NCI-H524 (cell line): ENCODE data around the gene PTDSS2.
"Not testable (repeated sequence)": the region's sequence is repeated elsewhere in the genome, so short reads cannot be mapped to it uniquely, and the experiment has no call there.

Experiments used
- DNase-seq, 2 experiments: peaks; one replicate each; lab custom pipeline; 2025; lab: John Stamatoyannopoulos, UW

Gene PTDSS2

DNA sequence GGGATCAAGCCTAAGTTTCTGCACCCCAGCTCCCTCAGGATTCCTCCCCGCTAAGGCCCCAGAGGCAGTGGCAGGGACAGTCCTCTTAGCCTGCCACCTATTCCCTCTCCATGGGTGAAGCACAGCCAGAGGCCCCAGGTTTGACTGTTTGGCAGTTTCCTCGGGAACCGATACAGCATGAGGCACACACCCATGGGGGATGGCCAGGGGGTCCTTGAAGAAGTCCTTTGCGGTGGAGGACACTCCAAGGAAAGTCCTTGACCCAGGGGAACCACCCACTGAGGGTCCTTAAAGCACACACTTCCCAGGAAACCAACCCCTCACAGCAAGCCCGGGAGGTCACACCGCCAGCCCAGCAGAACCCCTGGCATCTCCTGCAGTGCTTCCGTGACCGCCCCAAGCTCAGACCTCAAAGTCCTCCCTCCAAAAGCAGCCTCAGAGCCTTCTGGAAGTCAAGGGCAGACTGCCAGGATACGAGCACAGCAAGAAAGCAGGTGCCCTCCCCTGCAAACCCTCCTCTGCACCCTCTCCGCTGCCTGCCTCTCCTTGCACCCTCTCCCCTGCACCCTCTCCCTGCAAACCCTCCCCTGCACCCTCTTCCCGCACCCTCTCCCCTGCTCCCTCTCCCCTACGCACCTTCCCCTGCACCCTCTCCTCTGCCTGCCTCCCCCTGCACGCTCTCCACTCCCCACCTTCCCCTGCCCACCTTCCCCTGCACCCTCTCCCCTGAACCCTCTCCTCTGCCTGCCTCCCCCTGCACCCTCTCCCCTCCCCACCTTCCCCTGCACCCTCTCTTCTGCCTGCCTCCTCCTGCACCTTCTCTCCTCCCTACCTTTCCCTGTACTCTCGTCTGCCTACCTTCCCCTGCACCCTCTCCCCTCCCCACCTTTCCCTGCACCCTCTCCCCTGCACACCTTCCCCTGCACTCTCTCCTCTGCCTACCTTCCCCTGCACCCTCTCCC lies 36.7 kb upstream of the PTDSS2 start:
- no peak for DNase-seq

DNA sequence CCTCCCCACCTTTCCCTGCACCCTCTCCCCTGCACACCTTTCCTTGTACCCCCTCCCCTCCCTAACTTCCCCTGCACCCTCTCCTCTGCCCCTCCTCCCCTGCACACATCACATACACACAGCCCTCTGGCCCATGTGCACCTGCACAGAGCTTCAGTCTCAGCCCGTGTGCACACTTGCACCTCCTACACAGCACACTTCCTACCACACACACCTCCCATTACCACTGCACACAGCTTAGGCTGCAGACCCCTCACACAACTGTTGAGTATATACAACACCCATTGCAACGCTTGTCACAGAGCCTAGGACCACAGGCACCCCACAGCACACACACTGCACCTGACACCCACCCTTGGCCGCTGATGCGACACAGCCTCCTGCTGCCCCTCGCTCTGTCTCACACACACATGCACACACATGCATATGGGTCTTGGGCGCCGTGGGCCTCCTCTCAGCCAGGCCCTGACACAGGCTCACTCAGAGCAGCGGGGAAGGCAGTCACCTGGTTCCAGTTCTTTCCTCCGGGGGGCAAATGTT lies 35.7 kb upstream of the PTDSS2 start:
- DNase-seq, result no peak

DNA sequence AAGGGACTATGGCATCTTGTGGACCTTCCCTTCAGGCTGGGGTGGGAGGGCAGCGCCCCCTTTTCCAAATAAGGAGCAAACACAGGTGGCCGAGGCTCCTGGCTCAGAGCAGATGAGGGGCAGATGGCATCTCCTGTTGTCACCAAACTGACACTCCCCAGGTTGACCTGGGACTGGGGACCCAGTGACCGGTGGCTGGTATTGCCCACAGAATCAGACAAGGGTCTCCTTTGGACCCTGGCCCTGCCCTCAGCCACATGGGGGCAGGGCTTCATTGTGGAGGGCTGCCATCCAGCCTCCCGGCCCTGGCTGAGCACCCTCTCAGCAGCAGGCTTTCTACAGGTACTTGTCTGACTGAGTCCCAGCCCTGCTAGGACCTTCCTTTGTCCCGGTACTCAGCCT lies 34.4 kb upstream of the PTDSS2 start:
- no peak for DNase-seq

DNA sequence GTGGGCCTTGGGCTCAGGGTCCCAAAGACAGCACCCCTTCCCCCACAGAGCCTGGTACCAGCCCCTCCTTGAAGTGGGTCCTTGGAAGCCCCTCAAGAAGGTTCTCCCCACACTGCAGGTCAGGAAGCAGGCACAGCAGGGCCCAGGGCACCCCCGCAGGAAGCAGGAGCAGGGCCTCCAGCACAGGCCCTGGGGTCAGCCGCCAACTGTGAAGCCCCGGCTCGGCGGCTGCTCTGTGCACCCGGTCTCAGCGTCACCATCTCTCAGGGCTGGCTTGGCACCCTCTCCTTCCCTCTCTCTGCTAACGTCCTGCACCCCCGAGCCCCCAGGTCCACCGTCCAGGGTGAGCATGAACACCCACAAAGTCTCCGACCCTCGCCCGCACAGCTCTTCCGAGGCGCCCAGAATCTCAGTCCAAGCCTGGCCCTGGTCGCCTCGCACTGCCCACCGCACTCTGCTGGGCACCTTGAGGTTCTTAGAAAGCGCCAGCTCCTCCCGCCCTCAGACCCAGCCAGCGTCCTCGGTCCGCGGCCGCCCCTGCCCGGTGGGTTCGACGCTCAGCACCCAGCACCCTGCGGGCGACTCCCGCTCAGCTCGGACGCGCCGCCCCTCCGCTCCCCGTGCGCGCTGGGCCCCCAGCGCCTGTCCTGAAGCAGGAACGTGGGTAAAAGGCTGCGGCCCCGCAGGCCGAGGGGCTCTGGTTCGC lies 33.9 kb upstream of the PTDSS2 start:
- no peak for DNase-seq

DNA sequence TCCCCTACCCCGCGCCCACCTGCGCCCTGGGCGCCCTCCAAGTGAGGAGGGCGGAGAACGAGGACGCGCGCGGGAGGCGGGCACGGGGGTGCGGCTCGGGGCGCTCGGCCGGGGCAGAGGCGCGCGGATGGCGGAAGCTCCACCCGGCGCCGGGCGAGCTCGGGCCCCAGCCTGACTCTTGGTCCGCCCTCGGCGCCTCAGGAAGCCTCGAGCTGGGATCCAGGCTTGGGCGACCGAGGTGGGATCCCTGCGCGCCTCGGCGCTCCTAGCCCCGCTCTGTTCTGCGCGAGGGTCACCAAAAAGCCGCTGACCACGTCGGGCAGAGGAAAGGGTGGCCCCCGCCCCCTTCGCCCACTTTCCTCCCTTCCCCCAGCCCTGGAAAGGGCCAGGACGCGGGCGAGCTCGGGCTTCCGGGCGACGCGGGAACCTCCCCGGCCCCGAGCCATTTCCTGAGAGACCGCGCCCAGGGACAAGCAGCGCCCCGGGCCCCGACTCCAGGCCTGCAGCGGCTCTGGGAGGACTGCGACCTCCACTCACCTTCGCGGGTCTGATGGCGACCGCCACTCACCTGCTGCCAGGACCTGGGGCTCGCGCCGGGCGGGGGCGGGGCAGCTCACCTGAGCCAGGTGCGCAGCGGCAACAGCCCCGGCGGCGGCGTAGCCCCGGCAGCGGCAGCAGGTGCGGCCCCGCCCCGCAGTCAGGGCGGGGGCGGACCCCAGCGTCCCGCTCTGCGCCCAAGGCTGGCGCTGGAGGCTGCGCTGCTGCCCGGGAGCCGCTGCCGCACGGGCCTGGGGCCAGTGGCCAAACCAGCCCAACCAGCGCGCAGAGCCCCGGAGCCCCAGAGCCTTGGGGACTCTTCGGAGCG lies 33.1 kb upstream of the PTDSS2 start:
- no peak for DNase-seq

DNA sequence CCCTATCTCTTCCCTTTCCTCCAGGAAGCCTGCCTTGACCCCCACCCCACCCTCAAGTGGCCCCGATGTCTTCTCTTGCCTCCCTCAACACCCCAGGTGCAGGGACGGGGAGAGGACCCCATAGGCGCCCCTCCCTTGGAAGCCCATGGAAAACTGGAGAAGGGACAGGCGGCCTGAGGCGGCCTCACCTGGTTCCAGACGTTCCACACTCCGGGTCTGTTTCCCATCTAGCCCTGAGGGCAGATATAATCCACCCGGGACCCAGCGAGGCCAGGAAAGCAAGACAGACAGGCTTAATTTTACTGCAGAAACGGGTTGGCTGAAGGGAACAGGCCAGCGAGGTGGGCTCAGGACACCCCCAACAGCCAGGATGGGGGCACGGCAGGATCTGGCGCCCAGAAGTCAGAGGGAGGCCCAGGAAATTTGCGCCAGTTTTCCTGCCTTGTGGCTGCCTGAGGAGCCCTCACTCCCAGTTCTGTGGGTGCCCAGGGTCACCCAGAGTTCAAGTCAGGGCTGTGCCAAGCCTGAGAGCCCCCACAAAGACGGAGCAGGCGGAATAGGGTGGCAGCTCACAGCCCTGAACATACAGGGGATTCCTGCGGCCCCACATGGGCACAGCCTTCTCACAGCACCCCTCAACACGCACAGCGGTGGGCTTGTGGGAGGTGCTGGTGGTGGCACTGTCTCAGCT lies 32.3 kb upstream of the PTDSS2 start:
- no peak for DNase-seq

DNA sequence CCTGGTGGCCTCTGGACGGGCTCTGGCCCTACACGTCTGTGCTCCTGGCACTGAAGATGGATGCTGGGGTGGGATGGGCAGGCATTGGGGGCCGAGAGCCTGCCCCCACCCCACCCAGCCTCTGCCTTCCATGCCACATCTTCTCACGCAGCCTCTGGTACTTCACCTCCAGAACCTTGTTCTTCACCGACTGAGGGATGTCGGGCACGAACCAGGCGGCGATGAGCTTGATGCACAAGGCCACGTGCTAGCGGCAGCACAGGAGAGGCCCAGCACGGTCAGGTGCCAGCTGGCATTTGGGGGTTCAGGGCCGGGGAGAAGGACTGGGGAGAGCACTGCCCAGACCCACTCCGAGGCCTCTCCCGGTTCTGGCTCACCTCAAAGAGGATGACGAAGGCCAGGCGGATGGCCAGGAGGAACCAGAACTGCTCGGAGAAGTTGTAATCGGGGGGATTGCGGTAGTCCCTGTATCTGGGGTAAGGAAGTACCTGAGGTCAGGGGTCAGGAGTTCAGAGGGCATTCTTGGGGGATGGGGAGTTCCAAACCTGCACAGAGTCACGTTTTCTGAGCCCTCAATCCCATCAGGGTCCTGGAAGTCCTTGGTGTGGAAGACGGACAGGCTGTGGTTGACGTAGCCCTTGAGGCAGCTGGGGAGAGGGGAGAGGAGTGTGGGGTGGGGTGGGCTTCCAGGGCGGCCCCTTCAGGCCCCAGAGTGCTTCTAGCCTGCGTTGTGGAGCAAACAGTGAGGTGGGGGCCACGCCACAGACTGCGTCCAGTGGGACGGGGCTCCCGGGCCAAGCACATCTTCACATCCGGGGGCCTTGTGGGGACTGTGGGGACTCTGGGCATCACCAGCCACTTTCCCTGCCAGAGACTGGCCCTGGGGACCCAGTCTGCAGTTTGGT lies 31.5 kb upstream of the PTDSS2 start:
- DNase-seq, result no peak

DNA sequence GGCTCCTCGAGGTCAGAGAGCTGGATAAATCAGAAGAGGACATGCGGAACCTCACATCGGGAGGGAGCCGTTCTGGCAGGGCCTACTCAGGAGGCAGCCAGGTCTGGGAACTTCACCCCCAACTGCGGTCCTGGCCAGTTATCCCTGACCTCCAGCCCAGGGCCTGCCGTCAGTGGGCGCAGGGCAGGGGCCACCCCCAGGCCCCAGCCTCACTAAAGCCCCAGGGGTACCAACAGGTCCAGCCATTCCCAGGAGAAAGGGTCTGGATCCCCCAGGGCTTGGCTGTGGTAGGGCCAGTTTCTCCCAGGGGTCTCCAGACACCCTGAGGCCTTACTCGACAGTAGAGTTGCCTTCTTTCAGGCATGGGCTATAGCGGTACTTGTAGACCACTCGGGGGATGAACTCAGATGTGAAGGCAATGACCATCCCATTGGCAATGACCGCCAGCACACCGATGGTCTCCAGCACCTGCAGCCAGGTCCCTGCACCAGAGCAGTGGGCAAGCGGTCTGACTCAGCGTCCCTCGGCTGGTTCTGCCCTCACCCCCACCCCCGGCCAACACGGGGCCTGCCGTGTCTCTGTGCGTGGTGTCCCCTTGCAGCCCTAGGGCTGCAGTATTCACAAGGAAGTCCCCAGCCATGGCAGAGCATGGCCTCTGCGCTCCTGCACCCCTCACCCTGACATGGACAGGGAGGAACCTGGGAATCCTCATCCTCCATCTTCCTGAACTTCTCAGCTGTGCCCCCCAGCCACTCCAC lies 30.7 kb upstream of the PTDSS2 start:
- no peak for DNase-seq

DNA sequence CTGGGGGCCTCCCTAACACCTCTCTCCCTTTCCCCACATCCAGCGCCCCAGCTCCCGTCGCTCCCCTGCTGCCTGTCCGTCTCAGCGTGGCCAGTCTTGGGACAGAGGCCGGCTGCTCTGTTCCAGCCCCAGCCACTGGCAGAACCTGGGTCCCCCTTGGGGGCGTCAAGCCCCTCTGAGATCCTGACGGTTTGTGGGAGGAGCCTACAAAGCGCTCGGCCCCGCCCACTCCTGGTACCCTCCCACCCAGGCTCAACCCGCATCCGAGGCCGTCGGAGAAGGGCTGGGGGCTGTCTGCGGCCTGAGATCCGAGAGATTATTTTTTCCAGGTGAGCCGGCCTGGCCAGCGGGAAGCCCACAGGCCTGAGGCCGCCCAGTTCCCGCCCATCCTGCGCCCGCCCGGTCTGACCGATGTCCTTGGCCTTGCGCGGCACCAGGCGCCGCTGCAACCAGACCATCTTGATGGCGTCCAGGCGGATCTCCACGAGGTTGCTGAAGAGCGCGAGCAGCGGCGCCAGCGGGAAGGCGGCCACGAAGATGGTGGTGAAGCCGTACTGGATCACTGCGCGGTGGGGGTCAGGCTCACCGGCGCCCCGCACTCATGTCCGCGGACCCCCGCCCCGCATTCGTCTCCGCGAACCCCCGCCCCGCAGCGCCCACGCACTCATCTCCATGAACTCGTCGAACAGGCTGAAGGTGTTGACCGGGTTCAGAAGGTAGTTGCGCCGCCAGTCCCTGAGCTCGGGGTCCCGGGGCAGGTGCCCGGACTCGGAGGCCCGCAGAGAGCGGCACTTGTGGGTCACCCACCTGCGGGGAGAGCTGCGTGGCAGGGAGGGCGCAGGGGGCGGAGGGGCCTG lies 29.8 kb upstream of the PTDSS2 start:
- DNase-seq, result no peak

DNA sequence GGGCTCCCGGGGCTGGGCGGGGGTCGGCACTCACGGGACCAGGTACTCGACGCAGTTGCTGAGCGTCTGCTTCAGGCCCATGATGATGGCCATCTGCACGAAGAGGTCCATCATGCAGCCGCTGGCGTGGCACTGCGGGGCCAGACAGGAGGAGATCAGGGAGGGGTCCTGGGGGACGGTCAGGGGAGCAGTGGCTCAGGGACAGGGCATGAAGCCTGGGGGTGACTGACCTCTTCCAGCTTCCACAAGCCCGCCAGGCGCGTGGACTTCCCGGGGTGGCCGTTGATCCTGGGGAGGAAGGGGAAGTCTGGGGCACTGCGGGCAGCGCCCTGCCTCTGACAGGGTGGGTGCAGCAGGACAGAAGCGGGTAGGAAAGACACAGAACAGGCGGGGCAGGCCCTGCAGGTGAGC lies 29.2 kb upstream of the PTDSS2 start:
- no peak for DNase-seq

DNA sequence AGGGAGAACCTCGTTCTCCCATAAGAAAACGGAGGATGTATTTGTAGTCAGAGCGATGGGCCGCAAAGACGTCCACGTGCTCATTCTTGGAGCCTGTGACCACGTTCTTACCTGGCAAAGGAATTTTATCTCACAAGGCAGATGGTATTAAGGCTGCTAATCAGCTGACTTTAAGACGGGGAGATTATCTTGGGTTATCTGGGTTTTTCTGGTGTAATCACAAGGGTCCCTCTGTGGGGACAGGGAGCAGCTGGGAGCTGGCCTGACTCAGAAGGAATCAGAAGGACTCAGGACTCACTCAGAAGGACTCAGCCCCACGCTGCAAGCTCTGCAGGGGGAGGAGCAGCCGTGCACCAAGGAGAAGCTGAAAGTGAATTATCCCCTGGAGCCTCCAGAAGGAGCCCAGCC lies 27.8 kb upstream of the PTDSS2 start:
- DNase-seq, result peak in 1 of 2 experiments; percentile 32

DNA sequence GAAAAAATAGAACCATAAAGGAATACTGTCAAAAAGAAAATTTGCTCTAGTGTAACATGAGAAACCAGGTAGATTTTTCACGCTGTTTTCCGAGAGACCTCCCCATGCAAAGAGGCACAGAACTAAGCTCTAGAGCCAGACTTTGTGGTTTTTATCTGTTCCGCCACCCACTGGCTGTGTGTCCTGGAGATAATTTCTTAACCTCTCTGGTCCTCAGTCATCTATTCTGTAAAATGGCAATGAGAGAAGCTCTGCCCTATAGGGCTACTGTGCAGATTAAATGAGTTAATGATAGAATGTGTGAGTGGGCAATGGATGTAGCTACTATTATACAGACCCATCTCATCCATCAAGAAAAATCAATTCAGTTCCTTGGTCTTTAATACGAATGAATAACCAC lies 25.8 kb upstream of the PTDSS2 start:
- DNase-seq, result no peak

DNA sequence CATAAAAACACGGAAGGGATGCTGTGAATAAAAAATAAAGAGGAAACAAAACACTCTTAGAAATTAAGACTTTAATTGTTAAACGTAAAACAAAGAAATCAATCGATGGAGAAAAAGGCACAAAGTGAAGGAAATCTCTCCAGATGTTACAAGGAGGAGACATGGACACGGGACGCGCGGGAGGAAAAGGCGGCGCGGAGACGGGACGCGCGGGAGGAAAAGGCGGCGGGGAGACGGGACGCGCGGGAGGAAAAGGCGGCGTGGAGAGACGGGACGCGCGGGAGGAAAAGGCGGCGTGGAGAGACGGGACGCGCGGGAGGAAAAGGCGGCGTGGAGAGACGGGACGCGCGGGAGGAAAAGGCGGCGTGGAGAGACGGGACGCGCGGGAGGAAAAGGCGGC lies 25.3 kb upstream of the PTDSS2 start:
- DNase-seq, result not testable (repeated sequence)

DNA sequence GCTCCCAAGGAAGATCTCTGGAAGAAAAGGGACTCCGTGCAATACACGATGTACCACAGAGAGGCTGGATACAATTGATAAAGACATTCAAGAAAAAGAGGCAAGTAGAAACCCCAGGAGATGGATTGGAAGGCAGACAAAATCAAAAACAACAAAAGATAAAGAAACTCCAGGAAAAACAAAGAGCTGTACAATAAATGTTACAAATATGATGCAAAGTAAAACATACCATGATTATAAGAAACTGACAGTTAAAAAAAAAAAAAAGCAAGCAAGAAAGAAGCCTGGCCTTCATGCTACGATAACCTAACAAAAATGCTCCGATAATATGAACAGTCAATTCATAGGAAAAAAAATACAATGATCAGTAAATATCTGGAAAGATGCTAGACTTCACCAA lies 24.8 kb upstream of the PTDSS2 start:
- DNase-seq, result no peak

DNA sequence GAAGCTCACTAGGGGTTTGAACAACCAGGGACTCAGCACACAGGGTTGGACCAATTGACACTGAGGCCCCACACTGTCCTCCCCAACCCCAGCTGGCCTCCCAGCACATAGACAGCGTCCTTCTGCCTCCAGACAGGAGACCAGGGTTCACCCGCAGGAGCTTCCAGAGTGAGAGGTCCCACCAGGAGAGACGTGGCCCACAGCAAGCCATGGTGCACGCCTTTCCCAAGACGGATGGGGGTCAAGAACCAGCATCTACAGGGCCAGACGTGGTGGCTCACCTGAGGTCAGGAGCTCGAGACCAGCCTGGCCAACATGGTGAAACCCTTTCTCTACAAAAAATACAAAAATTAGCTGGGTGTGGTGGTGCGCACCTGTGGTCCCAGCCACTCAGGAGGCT lies 23.2 kb upstream of the PTDSS2 start:
- no peak for DNase-seq

DNA sequence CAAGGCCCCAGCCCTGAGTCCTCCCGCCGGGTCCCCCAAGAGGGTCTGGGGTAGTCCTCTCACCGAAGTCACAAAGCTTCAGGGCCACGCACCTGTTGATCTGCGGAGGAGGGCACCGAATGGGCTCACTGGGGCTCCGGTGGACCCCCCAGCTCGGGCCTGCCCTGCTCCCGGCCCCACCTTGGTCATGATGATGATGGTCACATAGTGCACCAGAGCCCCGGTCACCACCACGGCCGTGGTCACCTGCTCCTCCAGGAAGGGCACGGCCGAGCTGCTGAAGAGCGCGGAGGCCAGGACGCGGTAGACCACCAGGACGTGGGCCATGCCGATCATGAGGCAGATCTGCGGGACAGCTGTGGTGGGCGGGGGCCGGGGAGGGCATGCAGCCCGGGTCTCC lies 21.8 kb upstream of the PTDSS2 start:
- no peak for DNase-seq

DNA sequence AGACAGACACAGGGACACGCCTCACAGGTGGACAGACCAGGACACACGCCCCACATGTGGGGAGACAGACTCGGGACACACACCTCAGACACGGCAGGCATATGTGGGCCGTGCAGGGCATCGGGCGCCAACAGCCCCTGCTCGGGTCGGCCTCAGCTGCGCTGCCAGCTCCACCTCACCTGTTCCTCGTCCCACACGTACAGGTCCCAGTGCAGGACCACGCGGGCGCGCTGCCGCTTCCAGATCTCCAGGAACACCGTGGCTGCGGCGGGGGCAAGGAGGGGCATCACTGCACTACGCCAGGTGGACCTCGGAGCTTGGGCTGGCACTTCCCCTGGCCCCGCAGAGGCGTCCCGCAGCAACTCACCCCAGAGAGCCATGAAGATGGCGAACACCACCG lies 20.7 kb upstream of the PTDSS2 start:
- no peak for DNase-seq

DNA sequence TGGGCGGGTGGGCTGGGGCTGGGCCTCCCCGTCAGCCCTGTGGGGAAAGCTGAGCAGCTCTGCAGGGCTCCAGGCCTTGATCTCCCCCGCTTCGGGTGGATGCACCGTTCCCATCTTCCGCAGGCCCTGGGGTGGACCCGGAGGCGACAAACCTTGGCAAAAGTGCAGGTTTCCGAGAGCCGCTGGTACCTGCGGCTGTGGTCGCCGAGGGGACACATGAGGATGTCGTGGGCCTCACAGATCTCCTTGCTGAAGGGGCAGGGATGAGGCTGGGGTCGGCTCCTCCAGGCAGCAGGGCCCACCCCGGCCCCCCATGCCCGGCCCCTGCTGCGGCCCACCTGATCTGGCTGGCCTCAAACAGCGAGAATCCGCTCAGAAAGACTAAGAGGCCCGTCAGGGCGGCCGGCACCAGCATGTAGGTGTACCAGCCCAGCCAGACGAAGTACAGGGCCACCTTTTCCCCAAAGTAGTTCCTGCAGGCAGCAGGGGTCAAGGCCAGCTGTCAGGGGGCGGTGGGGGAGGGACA lies 20.1 kb upstream of the PTDSS2 start:
- no peak for DNase-seq
